OCI-LY3 (cell line): ENCODE data around the gene COL4A4.

Source experiments
- CTCF ChIP-seq: fragments of 200-600, 300-600 bp; sonication (generic); IDR thresholded peaks from 2 replicates; pipeline ENCODE4 v1.5.1; 2014; ENCODE audit warnings: antibody characterized with exemption, low read length, low read depth
- EZH2phosphoT487 ChIP-seq: fragments of 200-600 bp; shearing (Covaris generic); IDR thresholded peaks from 2 replicates; pipeline ENCODE4 v1.6.1; 2018; ENCODE audit warnings: antibody characterized with exemption, mixed run types, low read depth

- TF ChIP-seq CTCF (no peak), EZH2phosphoT487 (no peak)
Observed at GRCh38 chr2:227013330-227013729, 150.7 kb downstream of the COL4A4 start.
